GM12864 (cell line): ENCODE data around the gene HSF5.

Experiments
- DNase-seq: peaks from one replicate; pipeline ENCODE4 v3.0.0-alpha.2; 2011; ENCODE audit warnings: low read depth
- H3K4me3 ChIP-seq: 2 replicates; pipeline ENCODE4 v1.5.1; 2011; ENCODE audit warnings: mild to moderate bottlenecking, low read depth, low read length, control low read depth
- TF ChIP-seq, protein P1 (sequence below): IDR thresholded peaks from 2 replicates; pipeline ENCODE4 v1.5.1; 2011; ENCODE audit warnings: low read depth, mild to moderate bottlenecking, moderate library complexity, low read length, control low read depth, inconsistent platforms; ENCODE audit errors: missing control alignments

The HSF5 gene

DNA sequence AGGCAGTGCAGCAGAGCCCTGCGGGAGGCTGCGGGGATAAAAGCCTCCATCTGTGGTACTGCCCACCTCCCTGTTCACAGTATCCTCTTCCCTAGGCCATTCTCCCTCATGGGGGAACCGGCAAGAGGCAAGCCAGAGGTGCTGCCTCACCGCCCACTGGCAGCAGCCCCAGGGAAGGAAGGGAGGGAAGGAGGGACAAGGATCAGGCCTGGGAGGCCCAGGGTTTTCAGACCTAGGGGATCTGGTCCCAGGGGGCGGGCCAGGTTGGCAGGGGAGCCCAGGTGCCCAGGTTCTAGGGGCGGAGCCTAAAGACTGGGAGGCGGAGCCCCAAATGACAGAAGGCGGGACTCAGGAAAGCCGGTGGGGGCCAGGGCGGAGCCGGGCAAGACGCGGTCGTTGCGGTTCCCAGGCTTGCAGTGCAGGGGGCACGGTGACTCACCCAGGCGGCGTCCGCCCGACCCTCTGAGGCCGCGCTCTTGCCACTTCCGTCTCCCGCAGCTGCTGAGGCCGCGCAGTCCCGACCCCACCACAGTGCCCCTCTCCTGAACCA, 29.2 kb upstream of the HSF5 start:
- TF ChIP-seq, protein P1, sequence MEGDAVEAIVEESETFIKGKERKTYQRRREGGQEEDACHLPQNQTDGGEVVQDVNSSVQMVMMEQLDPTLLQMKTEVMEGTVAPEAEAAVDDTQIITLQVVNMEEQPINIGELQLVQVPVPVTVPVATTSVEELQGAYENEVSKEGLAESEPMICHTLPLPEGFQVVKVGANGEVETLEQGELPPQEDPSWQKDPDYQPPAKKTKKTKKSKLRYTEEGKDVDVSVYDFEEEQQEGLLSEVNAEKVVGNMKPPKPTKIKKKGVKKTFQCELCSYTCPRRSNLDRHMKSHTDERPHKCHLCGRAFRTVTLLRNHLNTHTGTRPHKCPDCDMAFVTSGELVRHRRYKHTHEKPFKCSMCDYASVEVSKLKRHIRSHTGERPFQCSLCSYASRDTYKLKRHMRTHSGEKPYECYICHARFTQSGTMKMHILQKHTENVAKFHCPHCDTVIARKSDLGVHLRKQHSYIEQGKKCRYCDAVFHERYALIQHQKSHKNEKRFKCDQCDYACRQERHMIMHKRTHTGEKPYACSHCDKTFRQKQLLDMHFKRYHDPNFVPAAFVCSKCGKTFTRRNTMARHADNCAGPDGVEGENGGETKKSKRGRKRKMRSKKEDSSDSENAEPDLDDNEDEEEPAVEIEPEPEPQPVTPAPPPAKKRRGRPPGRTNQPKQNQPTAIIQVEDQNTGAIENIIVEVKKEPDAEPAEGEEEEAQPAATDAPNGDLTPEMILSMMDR: no peak
- no peak for DNase-seq
- H3K4me3 ChIP-seq: peak overlapping the region; percentile 89

DNA sequence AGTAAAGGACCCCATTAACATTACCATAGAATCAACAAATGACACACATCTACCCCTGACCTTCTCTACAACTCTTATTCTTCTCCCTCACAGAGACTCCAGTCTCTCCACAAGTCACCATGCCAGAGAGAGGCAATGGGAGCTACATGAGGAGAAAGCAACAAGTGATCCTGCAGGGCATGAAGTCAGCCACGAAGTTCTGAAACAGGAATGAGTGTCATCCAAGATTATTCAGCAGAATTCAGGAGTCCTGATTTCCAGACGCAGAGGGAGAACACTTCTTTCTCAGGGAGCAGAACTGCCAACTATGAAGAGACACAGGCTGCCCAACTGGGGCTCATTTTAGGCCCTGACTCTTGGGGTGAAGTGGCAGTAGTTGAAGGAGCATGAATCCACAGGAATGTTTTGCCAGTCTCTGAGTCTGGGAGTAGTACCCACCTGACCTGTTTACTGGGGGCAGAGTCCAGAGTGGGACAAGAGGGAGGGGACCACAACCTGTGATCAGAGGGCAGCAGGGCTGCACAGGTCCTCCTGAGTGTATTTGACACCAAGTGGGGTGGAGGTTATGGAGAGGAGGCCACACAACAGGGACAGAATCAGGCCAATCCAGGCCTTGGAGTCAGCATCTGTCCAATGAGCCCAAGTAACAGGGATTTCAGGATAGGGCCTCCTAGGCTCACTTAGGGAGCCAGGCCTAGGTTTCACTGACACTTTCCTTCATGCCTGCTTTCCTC, 28.6 kb upstream of the HSF5 start:
- DNase-seq: no peak
- H3K4me3 ChIP-seq: peak overlapping the region; percentile 89
- TF ChIP-seq, protein P1: no peak

DNA sequence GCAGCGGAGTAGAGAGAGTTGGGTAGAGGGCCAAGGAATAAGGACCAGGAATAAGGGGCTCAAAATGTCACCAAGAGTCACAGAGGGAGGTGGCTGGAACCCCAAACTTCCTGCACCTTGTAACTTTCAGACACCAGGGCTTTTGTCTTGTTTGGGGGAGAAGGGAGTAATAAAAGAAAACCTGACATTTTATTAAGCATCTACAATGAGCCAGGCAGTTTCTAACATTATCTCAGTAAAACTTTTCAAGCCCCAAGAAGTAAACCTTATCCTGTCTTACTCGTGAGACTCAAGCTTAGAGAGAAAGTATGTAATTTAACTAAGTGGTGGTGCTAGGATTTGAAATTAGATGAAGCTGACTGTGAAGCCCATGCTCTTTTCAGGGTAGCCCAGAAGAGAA, 27.1 kb upstream of the HSF5 start:
- H3K4me3 ChIP-seq: no peak overlapping the region
- TF ChIP-seq, protein P1: no peak
- DNase-seq: no peak

DNA sequence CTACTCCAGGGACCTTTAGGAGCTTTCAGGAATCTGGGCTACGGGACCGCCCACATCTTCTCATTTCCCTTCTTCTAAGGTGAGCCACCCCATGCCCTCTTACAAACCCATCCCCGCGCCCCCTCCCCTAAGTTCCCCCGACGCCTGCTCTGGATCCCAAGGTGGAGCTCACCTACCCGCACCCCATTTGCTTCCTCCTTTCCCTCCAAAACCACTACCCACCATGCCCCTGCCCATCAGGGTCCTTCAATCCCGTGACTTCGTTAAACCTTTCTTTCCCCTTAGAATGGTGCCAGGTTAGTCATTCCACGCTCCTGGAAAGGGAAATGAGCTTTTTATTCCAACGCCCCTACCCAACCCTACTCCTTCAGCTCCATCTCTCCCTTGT, 26.6 kb upstream of the HSF5 start:
- TF ChIP-seq, protein P1: no peak
- peak overlapping the region; percentile 90 for H3K4me3 ChIP-seq
- DNase-seq: no peak

DNA sequence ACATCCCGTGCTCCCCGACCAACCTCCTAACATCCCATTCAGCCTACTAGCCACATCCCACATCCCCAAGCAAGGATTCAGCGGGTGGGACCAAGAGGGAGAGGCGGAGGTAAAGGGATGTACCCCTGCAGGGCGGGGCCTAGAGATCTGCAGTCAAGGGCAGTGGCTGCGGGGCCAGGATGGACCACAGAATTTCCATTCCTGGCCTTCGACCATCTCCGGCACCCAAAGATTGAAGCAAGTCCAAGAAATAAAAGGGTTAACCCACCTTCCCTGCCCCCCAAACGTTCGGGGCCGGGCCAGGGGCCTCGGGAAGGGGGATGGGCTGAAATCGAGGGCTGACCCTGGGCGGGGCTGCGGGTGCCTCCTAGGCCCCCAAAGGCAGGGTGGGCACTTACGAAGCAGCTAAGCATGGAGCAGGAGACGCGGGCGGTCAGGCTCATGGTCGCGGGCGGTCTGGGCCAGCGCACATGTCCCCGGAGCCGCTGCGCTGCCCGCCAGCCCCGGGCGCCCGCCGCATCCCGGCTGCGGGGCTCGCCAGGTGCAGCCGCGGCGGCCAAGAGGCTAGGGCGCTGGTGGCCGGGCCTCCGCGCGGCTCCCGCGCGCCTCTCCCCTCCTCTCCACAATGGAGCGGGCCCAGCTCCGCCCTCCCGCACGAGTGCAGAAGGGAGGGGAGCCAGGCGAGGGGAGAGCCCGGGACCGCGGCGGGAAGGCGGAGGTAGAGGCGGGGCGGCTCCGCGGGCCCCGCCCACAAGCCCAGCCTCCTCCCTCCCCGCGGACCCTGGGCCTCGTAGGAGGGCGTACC, 26.0 kb upstream of the HSF5 start, which contains the start of gene MTMR4:
Gene MTMR4, minus strand, starts transcription at position 674 of the 805 bp plus-strand sequence. Its CDS starts 231 bp downstream, at position 443.
- peak; percentile 19 for DNase-seq
- H3K4me3 ChIP-seq: peak within 1 kb of the TSS; percentile 90
- TF ChIP-seq, protein P1: no peak

DNA sequence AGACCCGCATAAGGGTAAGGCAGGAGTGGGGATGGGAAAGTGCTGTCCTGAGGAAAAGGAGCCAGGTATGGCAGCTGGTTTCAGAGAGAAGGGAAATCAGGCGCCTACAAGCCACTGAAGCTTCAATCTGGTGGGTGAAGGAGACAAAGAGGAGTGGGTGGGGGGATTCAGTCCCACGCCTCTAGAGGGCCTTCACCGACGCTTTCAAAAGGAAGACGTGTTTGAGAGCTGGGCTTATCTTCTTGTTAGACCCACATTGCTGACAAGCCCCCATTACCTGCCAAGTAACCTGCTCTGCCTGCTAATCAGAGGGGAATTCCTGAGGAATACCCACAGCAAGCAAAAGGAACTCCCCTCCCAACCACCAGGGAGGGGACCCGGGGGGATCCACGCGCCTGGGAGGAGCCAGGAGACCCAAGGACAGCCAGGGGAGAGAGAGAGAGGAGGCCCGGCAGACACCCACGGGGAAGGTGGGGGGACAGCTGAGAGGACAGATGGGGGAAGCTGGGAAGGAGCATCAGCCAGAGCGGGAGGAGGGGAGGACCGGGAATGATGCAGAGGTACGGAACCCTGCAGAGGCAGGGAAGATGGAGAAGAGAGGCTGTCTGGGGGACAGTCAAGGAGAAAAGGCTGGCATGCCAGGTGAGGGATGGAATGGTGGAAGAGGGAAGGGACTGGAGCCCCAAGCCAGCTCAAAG, 25.2 kb upstream of the HSF5 start:
- DNase-seq: peak; percentile 21
- TF ChIP-seq, protein P1: peak; percentile 30
- H3K4me3 ChIP-seq: peak overlapping the region; percentile 90
